ENCODE results near the gene SFXN3. TPM values are rescaled to one million over a fixed set of nuclear protein-coding genes. Genes with fewer than 3 reads are reported as not detected.

Gene SFXN3, protein sequence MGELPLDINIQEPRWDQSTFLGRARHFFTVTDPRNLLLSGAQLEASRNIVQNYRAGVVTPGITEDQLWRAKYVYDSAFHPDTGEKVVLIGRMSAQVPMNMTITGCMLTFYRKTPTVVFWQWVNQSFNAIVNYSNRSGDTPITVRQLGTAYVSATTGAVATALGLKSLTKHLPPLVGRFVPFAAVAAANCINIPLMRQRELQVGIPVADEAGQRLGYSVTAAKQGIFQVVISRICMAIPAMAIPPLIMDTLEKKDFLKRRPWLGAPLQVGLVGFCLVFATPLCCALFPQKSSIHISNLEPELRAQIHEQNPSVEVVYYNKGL
- total RNA-seq (2014; rRNA removed; shearing (Covaris generic); ENCODE audit: low replicate concordance): 8.5 and 13.6 TPM in 2 replicates

DNA sequence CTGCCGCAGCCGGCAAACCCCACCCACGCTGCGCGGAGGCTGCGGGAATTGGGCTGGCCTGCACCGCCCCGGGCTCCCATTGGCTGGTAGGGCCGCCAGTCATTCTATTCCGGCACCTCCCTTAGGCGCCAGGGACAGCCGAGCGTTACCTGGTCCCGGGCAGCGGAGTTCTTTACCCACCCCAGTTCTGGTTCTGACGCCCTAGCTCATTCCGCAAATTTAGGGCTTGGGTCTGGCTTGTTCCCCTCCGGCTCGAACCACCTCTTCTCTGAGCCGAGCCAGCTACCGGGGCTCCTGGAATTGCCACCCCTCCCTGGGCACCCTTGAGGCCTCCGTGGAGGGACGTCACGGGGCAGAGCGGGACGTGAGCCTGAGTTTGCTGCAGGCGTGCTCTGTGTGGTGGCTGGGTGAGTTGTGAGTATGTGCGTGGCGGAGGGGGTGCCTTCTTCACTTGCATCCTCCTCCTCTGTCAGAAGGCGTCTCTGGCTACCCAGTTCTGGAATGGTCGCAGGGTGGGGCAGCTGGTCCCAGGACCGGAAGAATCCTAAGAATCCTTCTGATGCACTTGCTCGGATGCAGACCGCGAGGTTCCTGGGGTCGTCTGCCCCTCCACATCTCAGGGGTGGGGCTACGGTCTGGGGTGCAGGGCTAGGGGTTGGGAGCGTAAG is at the start of gene SFXN3, which contains the start of gene PDZD7:
SFXN3 (plus strand) TSS at position 107 of the 668 bp plus-strand sequence. CDS start 3,461 bp downstream, outside the sequence.
PDZD7 (minus strand) TSS at position 2 of the 668 bp plus-strand sequence. CDS start 910 bp downstream, outside the sequence.
- no peaks in the 10 kb centered on the region for H3K9me3 ChIP-seq (ENCODE audit: low read length)
- peak within 1 kb of the TSS; percentile 70 for H3K9ac ChIP-seq (ENCODE audit: low read length)
- H3K4me1 ChIP-seq (ENCODE audit: low read length): peaks cover 29% of the 10 kb centered on the region
- H3K4me2 ChIP-seq (ENCODE audit: low read depth, low read length, poor library complexity, severe bottlenecking): peak within 1 kb of the TSS; percentile 95
- H2AFZ ChIP-seq (ENCODE audit: low read length): peak within 1 kb of the TSS; percentile 58; the same call in 1 of the 2 replicates
- peak; percentile 97 for DNase-seq
- H3K79me2 ChIP-seq (ENCODE audit: low read length): no peaks in the 10 kb centered on the region
- H3K4me3 ChIP-seq (ENCODE audit: low read length): peak within 1 kb of the TSS; percentile 73
- no peaks in the 10 kb centered on the region for H3K36me3 ChIP-seq (ENCODE audit: insufficient read depth, low read length)
- 0 out of 2 replicates have a peak, but pooled peaks cover 4% of the 10 kb centered on the region for H4K20me1 ChIP-seq (ENCODE audit: insufficient read depth, low read depth, low read length)
- H3K27ac ChIP-seq (ENCODE audit: low read length): no peak within 1 kb of the TSS
- no peaks in the 10 kb centered on the region for H3K9me2 ChIP-seq (replicated peaks; ENCODE audit: insufficient read depth, low read length)
- no peaks in the 10 kb centered on the region for H3K27me3 ChIP-seq (ENCODE audit: low read length)

DNA sequence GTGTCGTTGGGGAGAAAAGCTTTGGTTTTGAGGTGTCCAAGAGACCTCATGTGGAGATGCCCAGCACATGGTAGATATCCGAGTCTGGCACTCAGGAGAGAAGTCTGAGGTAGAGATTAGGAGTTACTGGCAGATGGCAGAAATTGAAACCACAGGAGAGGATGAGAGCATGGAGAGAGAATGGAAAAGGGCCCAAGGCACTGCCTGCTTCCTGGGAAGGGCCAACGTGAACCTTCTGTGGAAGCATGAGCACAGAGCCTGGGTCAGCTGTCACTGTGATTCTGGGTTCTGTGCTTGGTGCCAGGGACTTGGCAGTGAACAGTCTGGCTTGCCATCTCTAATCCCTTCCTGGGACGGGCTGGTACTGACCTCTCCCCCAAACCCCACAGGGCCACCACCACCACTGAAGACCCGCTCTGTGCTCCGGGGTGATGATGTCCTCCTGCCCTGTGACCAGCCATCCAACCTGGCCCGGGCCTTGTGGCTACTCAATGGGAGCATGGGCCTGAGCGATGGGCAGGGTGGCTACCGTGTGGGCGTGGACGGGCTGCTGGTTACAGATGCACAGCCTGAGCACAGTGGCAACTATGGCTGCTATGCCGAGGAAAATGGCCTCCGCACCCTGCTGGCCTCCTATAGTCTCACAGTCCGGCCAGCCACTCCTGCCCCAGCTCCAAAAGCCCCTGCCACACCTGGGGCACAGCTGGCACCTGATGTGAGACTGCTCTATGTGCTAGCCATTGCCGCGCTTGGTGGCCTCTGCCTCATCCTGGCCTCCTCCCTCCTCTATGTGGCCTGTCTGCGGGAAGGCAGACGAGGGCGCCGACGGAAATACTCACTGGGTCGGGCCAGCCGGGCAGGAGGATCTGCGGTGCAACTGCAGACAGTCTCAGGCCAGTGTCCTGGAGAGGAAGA is 47.9 kb upstream of the SFXN3 start:
- Histone ChIP-seq H2AFZ (ENCODE audit: low read length) (no peak overlapping the region), H3K9me3 (ENCODE audit: low read length) (no peaks in the 10 kb centered on the region), H4K20me1 (ENCODE audit: insufficient read depth, low read depth, low read length) (no peaks in the 10 kb centered on the region), H3K27me3 (ENCODE audit: low read length) (no peaks in the 10 kb centered on the region), H3K9me2 (replicated peaks; ENCODE audit: insufficient read depth, low read length) (no peaks in the 10 kb centered on the region), H3K27ac (ENCODE audit: low read length) (no peak overlapping the region), H3K36me3 (ENCODE audit: insufficient read depth, low read length) (peaks cover 4% of the 10 kb centered on the region; the same call in 1 of the 2 replicates), H3K4me1 (ENCODE audit: low read length) (peaks cover 15% of the 10 kb centered on the region), H3K4me2 (ENCODE audit: low read depth, low read length, poor library complexity, severe bottlenecking) (no peak overlapping the region), H3K9ac (ENCODE audit: low read length) (no peak overlapping the region), H3K4me3 (ENCODE audit: low read length) (no peak overlapping the region), H3K79me2 (ENCODE audit: low read length) (peaks cover 24% of the 10 kb centered on the region)
- DNase-seq: no peak

DNA sequence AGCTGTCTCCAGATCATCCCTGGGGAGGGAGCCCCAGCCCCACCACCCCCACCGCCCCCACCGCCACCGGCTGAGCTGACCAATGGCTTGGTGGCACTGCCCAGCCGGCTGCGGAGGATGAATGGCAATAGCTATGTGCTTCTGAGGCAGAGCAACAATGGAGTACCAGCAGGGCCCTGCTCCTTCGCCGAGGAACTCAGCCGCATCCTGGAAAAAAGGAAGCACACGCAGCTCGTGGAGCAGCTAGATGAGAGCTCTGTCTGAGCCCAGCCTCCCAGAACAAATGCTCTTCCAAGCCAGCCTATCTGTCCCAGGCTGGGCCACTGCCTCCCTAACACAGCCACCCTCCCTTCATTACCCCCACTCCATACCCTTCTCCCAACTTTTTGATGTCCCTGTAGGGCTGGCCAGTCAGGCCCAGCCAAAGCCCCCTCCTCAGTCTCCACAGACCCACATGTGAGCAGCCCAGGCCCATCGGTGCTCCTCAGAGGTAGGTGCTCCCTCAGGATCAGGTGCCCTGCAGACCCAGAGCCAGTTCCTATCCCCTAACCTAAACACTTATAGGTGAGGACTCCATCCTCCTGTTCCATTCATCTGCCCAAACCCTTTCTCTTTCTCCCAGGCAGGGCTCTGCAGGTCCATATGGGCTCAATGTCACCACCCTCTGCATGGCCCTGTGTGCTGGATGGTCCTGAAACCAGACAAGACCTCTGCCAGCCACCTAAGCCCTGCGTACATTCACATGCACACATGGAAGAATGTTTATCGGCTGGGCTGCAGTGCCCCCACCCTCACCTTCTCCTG is 47.0 kb upstream of the SFXN3 start:
- Histone ChIP-seq H3K36me3 (ENCODE audit: insufficient read depth, low read length) (peaks cover 11% of the 10 kb centered on the region; the same call in 1 of the 2 replicates), H3K79me2 (ENCODE audit: low read length) (peaks cover 33% of the 10 kb centered on the region), H4K20me1 (ENCODE audit: insufficient read depth, low read depth, low read length) (peaks cover 7% of the 10 kb centered on the region), H3K9me2 (replicated peaks; ENCODE audit: insufficient read depth, low read length) (no peaks in the 10 kb centered on the region), H3K9ac (ENCODE audit: low read length) (no peak overlapping the region), H2AFZ (ENCODE audit: low read length) (no peak overlapping the region), H3K4me1 (ENCODE audit: low read length) (peaks cover 24% of the 10 kb centered on the region), H3K27ac (ENCODE audit: low read length) (no peak overlapping the region), H3K27me3 (ENCODE audit: low read length) (no peaks in the 10 kb centered on the region), H3K4me3 (ENCODE audit: low read length) (no peak overlapping the region), H3K9me3 (ENCODE audit: low read length) (no peaks in the 10 kb centered on the region), H3K4me2 (ENCODE audit: low read depth, low read length, poor library complexity, severe bottlenecking) (no peak overlapping the region)
- DNase-seq: no peak

DNA sequence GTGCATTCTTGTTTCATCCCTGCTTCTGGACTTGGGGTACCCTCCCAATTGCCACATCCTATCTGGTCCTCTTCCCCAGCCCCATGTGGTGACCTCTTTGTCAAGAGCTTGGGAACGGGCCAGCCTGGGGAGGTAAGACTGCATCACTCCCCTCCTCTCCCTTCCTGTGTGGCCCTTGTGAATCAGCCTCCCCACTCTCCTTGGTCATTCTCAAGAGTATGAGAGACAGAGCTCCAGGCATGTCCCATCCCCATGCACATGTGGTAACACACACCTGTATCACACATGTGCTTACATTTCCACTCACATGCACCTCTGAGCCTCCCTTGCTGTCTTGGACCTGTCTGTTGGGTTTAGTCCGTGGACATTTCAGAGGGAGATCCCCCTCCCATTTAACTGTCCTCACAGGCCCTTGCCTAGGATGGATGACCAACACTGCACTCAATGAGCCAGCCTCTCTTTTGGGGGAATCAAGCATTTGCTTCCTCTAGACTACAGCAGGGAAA is 46.3 kb upstream of the SFXN3 start:
- no peak overlapping the region for H2AFZ ChIP-seq (ENCODE audit: low read length)
- H3K9ac ChIP-seq (ENCODE audit: low read length): no peak overlapping the region
- no peaks in the 10 kb centered on the region for H3K9me3 ChIP-seq (ENCODE audit: low read length)
- no peak overlapping the region for H3K4me3 ChIP-seq (ENCODE audit: low read length)
- H3K36me3 ChIP-seq (ENCODE audit: insufficient read depth, low read length): peaks cover 17% of the 10 kb centered on the region; the same call in 1 of the 2 replicates
- peaks cover 30% of the 10 kb centered on the region for H3K4me1 ChIP-seq (ENCODE audit: low read length)
- no peak overlapping the region for H3K27ac ChIP-seq (ENCODE audit: low read length)
- no peaks in the 10 kb centered on the region for H3K27me3 ChIP-seq (ENCODE audit: low read length)
- H3K79me2 ChIP-seq (ENCODE audit: low read length): peaks cover 39% of the 10 kb centered on the region
- peaks cover 12% of the 10 kb centered on the region for H4K20me1 ChIP-seq (ENCODE audit: insufficient read depth, low read depth, low read length)
- H3K9me2 ChIP-seq (replicated peaks; ENCODE audit: insufficient read depth, low read length): no peaks in the 10 kb centered on the region
- H3K4me2 ChIP-seq (ENCODE audit: low read depth, low read length, poor library complexity, severe bottlenecking): no peak overlapping the region
- DNase-seq: no peak

DNA sequence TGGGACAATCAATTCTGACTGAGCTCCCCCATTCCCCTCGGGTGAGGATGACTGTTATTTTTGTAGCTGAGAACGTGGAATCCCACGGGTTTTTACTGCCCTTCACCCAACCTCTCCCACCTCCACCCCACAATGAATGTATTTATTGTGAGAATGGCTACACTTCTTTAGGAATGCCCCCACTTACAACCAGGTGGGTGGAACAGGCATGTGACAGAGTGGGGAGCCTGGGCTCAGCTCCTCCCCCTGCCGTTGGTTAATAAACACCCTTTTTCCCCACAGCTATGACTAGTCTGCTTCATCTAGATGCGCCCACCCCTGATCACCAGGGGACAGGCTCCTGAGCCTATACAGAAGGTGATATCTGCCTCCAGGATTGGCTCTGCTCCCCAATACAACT is 45.7 kb upstream of the SFXN3 start:
- H3K27ac ChIP-seq (ENCODE audit: low read length): no peak overlapping the region
- no peak overlapping the region for H3K4me3 ChIP-seq (ENCODE audit: low read length)
- peak overlapping the region; percentile 89 for H3K4me2 ChIP-seq (ENCODE audit: low read depth, low read length, poor library complexity, severe bottlenecking)
- H3K27me3 ChIP-seq (ENCODE audit: low read length): no peaks in the 10 kb centered on the region
- H4K20me1 ChIP-seq (ENCODE audit: insufficient read depth, low read depth, low read length): peaks cover 13% of the 10 kb centered on the region
- H2AFZ ChIP-seq (ENCODE audit: low read length): no peak overlapping the region
- no peak for DNase-seq
- no peak overlapping the region for H3K9ac ChIP-seq (ENCODE audit: low read length)
- H3K9me3 ChIP-seq (ENCODE audit: low read length): no peaks in the 10 kb centered on the region
- H3K79me2 ChIP-seq (ENCODE audit: low read length): peaks cover 43% of the 10 kb centered on the region
- peaks cover 32% of the 10 kb centered on the region for H3K4me1 ChIP-seq (ENCODE audit: low read length)
- peaks cover 22% of the 10 kb centered on the region; the same call in 1 of the 2 replicates for H3K36me3 ChIP-seq (ENCODE audit: insufficient read depth, low read length)
- no peaks in the 10 kb centered on the region for H3K9me2 ChIP-seq (replicated peaks; ENCODE audit: insufficient read depth, low read length)

DNA sequence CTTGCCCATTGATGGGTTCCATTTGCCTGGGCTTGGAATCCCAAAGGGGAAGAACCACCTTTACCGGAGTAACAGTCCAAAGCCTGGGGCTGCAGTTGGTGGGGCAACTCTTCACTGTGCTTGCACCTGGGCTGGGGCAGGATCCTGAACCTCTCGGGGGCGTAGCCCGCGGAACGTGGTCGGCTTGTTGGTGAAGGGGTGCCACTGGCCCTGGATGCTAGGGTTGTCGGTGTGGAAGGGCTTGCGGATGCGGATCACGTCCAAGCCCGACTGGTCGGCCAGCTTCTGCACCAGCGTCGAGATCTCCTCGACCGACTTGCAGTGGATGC is 44.4 kb upstream of the SFXN3 start:
- peak overlapping the region; percentile 23 for H2AFZ ChIP-seq (ENCODE audit: low read length)
- H3K9me3 ChIP-seq (ENCODE audit: low read length): no peaks in the 10 kb centered on the region
- H3K4me2 ChIP-seq (ENCODE audit: low read depth, low read length, poor library complexity, severe bottlenecking): peak overlapping the region; percentile 89
- peaks cover 32% of the 10 kb centered on the region for H3K4me1 ChIP-seq (ENCODE audit: low read length)
- H3K36me3 ChIP-seq (ENCODE audit: insufficient read depth, low read length): peaks cover 29% of the 10 kb centered on the region; the same call in 1 of the 2 replicates
- no peak for DNase-seq
- H3K27ac ChIP-seq (ENCODE audit: low read length): no peak overlapping the region
- peak overlapping the region; percentile 85 for H3K9ac ChIP-seq (ENCODE audit: low read length)
- H3K4me3 ChIP-seq (ENCODE audit: low read length): peak overlapping the region; percentile 94
- peaks cover 46% of the 10 kb centered on the region for H3K79me2 ChIP-seq (ENCODE audit: low read length)
- H3K27me3 ChIP-seq (ENCODE audit: low read length): no peaks in the 10 kb centered on the region
- H3K9me2 ChIP-seq (replicated peaks; ENCODE audit: insufficient read depth, low read length): no peaks in the 10 kb centered on the region
- peaks cover 17% of the 10 kb centered on the region for H4K20me1 ChIP-seq (ENCODE audit: insufficient read depth, low read depth, low read length)

DNA sequence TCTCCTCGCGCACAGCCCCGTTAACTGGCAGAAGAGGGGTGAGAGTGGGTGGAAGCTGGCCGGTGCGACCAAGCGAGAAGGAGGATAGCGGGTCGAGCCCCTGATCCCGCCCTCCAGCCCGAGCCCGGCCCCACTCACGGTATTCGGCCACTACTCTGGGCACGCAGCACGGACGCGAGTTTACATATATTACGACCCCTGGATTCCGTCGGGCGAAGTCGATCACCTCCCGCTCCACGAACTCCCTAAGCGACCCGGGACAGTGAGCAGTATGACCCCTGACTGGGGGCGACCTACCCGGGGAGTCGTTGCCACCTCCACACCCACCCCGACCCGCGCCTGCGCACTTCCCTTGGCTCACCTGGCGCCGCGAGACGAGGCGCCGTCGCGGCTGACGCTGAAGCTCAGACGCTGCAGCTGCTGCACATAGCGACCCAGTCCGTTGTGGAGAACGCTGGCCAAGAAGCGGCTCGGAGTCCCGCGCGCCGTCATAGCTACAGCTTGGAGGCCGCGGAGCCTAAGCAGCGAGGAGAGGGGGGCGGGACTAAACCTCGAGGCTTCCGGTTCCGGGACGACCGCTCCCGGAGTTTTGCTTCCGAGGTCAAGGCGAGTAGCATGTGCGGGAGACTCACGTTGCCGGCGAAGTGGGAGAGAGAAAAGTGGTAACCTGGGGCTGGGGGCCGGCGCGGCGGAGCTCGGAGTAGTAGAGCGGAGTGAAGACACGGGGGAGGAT is 43.9 kb upstream of the SFXN3 start, which contains the start of the genes MRPL43 and TWNK:
MRPL43 (minus strand) TSS at position 546 of the 733 bp plus-strand sequence; CDS start at position 492, 54 bp downstream.
TWNK (plus strand) TSS at position 592 of the 733 bp plus-strand sequence. CDS start 668 bp downstream, outside the sequence.
- H3K27me3 ChIP-seq (ENCODE audit: low read length): no peaks in the 10 kb centered on the region
- H4K20me1 ChIP-seq (ENCODE audit: insufficient read depth, low read depth, low read length): peaks cover 17% of the 10 kb centered on the region
- peak within 1 kb of the TSS; percentile 89 for H3K4me2 ChIP-seq (ENCODE audit: low read depth, low read length, poor library complexity, severe bottlenecking)
- peak within 1 kb of the TSS; percentile 23 for H2AFZ ChIP-seq (ENCODE audit: low read length)
- H3K4me1 ChIP-seq (ENCODE audit: low read length): peaks cover 32% of the 10 kb centered on the region
- H3K9me2 ChIP-seq (replicated peaks; ENCODE audit: insufficient read depth, low read length): no peaks in the 10 kb centered on the region
- H3K9ac ChIP-seq (ENCODE audit: low read length): peak within 1 kb of the TSS; percentile 85
- H3K4me3 ChIP-seq (ENCODE audit: low read length): peak within 1 kb of the TSS; percentile 94
- DNase-seq: peak; percentile 94
- peaks cover 29% of the 10 kb centered on the region; the same call in 1 of the 2 replicates for H3K36me3 ChIP-seq (ENCODE audit: insufficient read depth, low read length)
- H3K27ac ChIP-seq (ENCODE audit: low read length): peak within 1 kb of the TSS; percentile 46
- peaks cover 46% of the 10 kb centered on the region for H3K79me2 ChIP-seq (ENCODE audit: low read length)
- H3K9me3 ChIP-seq (ENCODE audit: low read length): no peaks in the 10 kb centered on the region

Measured in Karpas-422 (cell line).